ENCODE measurements around the gene PPP1R17. TPM values are rescaled to one million over a fixed set of nuclear protein-coding genes. Genes with fewer than 3 reads are reported as not detected.

The PPP1R17 gene
- polyA plus RNA-seq, 1 donor from 2014 or later = not detected

GRCh38 chr7:31683445-31684225 is 3.4 kb upstream of the PPP1R17 start:
- Mint-ChIP-seq H3K27me3 (no peaks in the 10 kb centered on the region), H3K9me3 (peaks cover 0 to 2% (median 0%) of the 10 kb centered on the region in 3 donors), H3K4me1 (peaks cover 9 to 14% (median 13%) of the 10 kb centered on the region in 3 donors), H3K27ac (no peak overlapping the region), H3K4me3 (no peak overlapping the region), H3K36me3 (no peaks in the 10 kb centered on the region)

GRCh38 chr7:31688372-31688771 is 1.4 kb downstream of the PPP1R17 start:
- Mint-ChIP-seq H3K27ac (peak overlapping the region in 1 of 3 donors; percentile 3), H3K4me3 (peak overlapping the region in 2 of 4 donors; percentile 64 to 88), H3K9me3 (no peaks in the 10 kb centered on the region), H3K27me3 (no peaks in the 10 kb centered on the region), H3K36me3 (no peaks in the 10 kb centered on the region), H3K4me1 (peaks cover 19 to 27% (median 27%) of the 10 kb centered on the region in 3 donors)

- peak overlapping the region in 2 of 4 donors; percentile 41 to 88 for H3K4me3 Mint-ChIP-seq
- H3K4me1 Mint-ChIP-seq = peaks cover 19 to 27% (median 27%) of the 10 kb centered on the region in 3 donors
- no peaks in the 10 kb centered on the region for H3K9me3 Mint-ChIP-seq
- H3K27ac Mint-ChIP-seq = no peak overlapping the region
- H3K36me3 Mint-ChIP-seq = no peaks in the 10 kb centered on the region
- H3K27me3 Mint-ChIP-seq = no peaks in the 10 kb centered on the region
Measured at GRCh38 chr7:31688996-31689395, 2.0 kb downstream of the PPP1R17 start.

GRCh38 chr7:31690935-31691334 is 3.9 kb downstream of the PPP1R17 start:
- Mint-ChIP-seq H3K9me3 (peaks cover 0 to 2% (median 0%) of the 10 kb centered on the region in 3 donors), H3K4me3 (no peak overlapping the region), H3K36me3 (no peaks in the 10 kb centered on the region), H3K27ac (no peak overlapping the region), H3K27me3 (no peaks in the 10 kb centered on the region), H3K4me1 (peaks cover 19 to 27% (median 27%) of the 10 kb centered on the region in 3 donors)

- no peak overlapping the region for H3K4me3 Mint-ChIP-seq
- no peak overlapping the region for H3K27ac Mint-ChIP-seq
- H3K4me1 Mint-ChIP-seq = peaks cover 18 to 32% (median 26%) of the 10 kb centered on the region in 3 donors
- no peaks in the 10 kb centered on the region for H3K27me3 Mint-ChIP-seq
- H3K9me3 Mint-ChIP-seq = peaks cover 0 to 2% (median 0%) of the 10 kb centered on the region in 3 donors
- H3K36me3 Mint-ChIP-seq = no peaks in the 10 kb centered on the region
Measured at GRCh38 chr7:31692451-31692850, 5.4 kb downstream of the PPP1R17 start.

- no peaks in the 10 kb centered on the region for H3K27me3 Mint-ChIP-seq
- H3K4me1 Mint-ChIP-seq = peaks cover 16 to 31% (median 23%) of the 10 kb centered on the region in 3 donors
- H3K4me3 Mint-ChIP-seq = no peak overlapping the region
- H3K36me3 Mint-ChIP-seq = no peaks in the 10 kb centered on the region
- H3K27ac Mint-ChIP-seq = no peak overlapping the region
- peaks cover 0 to 2% (median 0%) of the 10 kb centered on the region in 3 donors for H3K9me3 Mint-ChIP-seq
Measured at GRCh38 chr7:31692871-31693270, 5.9 kb downstream of the PPP1R17 start.

GRCh38 chr7:31695859-31696614 is 9.0 kb downstream of the PPP1R17 start:
- peaks cover 0 to 2% (median 0%) of the 10 kb centered on the region in 3 donors for H3K9me3 Mint-ChIP-seq
- H3K4me1 Mint-ChIP-seq = peaks cover 3 to 5% (median 3%) of the 10 kb centered on the region in 3 donors
- H3K27ac Mint-ChIP-seq = peak overlapping the region in 1 of 3 donors; percentile 38
- no peaks in the 10 kb centered on the region for H3K36me3 Mint-ChIP-seq
- no peak overlapping the region for H3K4me3 Mint-ChIP-seq
- H3K27me3 Mint-ChIP-seq = peaks cover 1% of the 10 kb centered on the region

- peaks cover 1% of the 10 kb centered on the region for H3K27me3 Mint-ChIP-seq
- H3K4me1 Mint-ChIP-seq = peaks cover 3 to 5% (median 3%) of the 10 kb centered on the region in 3 donors
- H3K4me3 Mint-ChIP-seq = no peak overlapping the region
- no peaks in the 10 kb centered on the region for H3K36me3 Mint-ChIP-seq
- no peak overlapping the region for H3K27ac Mint-ChIP-seq
- peaks cover 0 to 2% (median 0%) of the 10 kb centered on the region in 3 donors for H3K9me3 Mint-ChIP-seq
Measured at GRCh38 chr7:31699050-31699449, 12.0 kb downstream of the PPP1R17 start.

GRCh38 chr7:31702354-31702753 is 15.3 kb downstream of the PPP1R17 start:
- Mint-ChIP-seq H3K27me3 (peaks cover 1% of the 10 kb centered on the region), H3K9me3 (peaks cover 0 to 1% (median 0%) of the 10 kb centered on the region in 3 donors), H3K27ac (no peak overlapping the region), H3K4me3 (no peak overlapping the region), H3K36me3 (no peaks in the 10 kb centered on the region), H3K4me1 (peaks cover 0 to 7% (median 6%) of the 10 kb centered on the region in 3 donors)

GRCh38 chr7:31705377-31705776 is 18.4 kb downstream of the PPP1R17 start:
- H3K4me1 Mint-ChIP-seq = peaks cover 1 to 7% (median 6%) of the 10 kb centered on the region in 3 donors
- no peak overlapping the region for H3K27ac Mint-ChIP-seq
- H3K27me3 Mint-ChIP-seq = no peaks in the 10 kb centered on the region
- H3K4me3 Mint-ChIP-seq = no peak overlapping the region
- H3K9me3 Mint-ChIP-seq = peaks cover 0 to 1% (median 0%) of the 10 kb centered on the region in 3 donors
- no peaks in the 10 kb centered on the region for H3K36me3 Mint-ChIP-seq

- no peaks in the 10 kb centered on the region for H3K27me3 Mint-ChIP-seq
- peaks cover 1 to 7% (median 6%) of the 10 kb centered on the region in 3 donors for H3K4me1 Mint-ChIP-seq
- no peak overlapping the region for H3K27ac Mint-ChIP-seq
- H3K36me3 Mint-ChIP-seq = no peaks in the 10 kb centered on the region
- H3K9me3 Mint-ChIP-seq = peaks cover 0 to 1% (median 0%) of the 10 kb centered on the region in 3 donors
- no peak overlapping the region for H3K4me3 Mint-ChIP-seq
Measured at GRCh38 chr7:31707089-31707488, 20.1 kb downstream of the PPP1R17 start.

GRCh38 chr7:31710171-31710570 is 23.2 kb downstream of the PPP1R17 start:
- H3K27me3 Mint-ChIP-seq = no peaks in the 10 kb centered on the region
- H3K9me3 Mint-ChIP-seq = peaks cover 0 to 7% (median 5%) of the 10 kb centered on the region in 3 donors
- no peak overlapping the region for H3K27ac Mint-ChIP-seq
- H3K4me1 Mint-ChIP-seq = peaks cover 1 to 7% (median 5%) of the 10 kb centered on the region in 3 donors
- H3K4me3 Mint-ChIP-seq = no peak overlapping the region
- no peaks in the 10 kb centered on the region for H3K36me3 Mint-ChIP-seq

- H3K4me3 Mint-ChIP-seq = no peak overlapping the region
- no peak overlapping the region for H3K27ac Mint-ChIP-seq
- H3K4me1 Mint-ChIP-seq = no peaks in the 10 kb centered on the region
- no peaks in the 10 kb centered on the region for H3K36me3 Mint-ChIP-seq
- H3K27me3 Mint-ChIP-seq = no peaks in the 10 kb centered on the region
- peaks cover 0 to 7% (median 4%) of the 10 kb centered on the region in 3 donors for H3K9me3 Mint-ChIP-seq
Measured at GRCh38 chr7:31716355-31716754, 29.3 kb downstream of the PPP1R17 start.

GRCh38 chr7:31720366-31720765 is 33.4 kb downstream of the PPP1R17 start:
- H3K4me3 Mint-ChIP-seq = no peak overlapping the region
- H3K36me3 Mint-ChIP-seq = no peaks in the 10 kb centered on the region
- H3K27me3 Mint-ChIP-seq = no peaks in the 10 kb centered on the region
- no peak overlapping the region for H3K27ac Mint-ChIP-seq
- H3K4me1 Mint-ChIP-seq = no peaks in the 10 kb centered on the region
- H3K9me3 Mint-ChIP-seq = no peaks in the 10 kb centered on the region

GRCh38 chr7:31724696-31725095 is 37.7 kb downstream of the PPP1R17 start:
- Mint-ChIP-seq H3K4me1 (no peaks in the 10 kb centered on the region), H3K9me3 (no peaks in the 10 kb centered on the region), H3K4me3 (no peak overlapping the region), H3K27ac (no peak overlapping the region), H3K27me3 (no peaks in the 10 kb centered on the region), H3K36me3 (peaks cover 2% of the 10 kb centered on the region)

All from IgD-negative memory B cell (primary cell).